ENCODE data around the gene EFNA2.
"Not testable (repeated sequence)": the region's sequence is repeated elsewhere in the genome, so short reads cannot be mapped to it uniquely, and the experiment has no call there.

The EFNA2 gene

DNA sequence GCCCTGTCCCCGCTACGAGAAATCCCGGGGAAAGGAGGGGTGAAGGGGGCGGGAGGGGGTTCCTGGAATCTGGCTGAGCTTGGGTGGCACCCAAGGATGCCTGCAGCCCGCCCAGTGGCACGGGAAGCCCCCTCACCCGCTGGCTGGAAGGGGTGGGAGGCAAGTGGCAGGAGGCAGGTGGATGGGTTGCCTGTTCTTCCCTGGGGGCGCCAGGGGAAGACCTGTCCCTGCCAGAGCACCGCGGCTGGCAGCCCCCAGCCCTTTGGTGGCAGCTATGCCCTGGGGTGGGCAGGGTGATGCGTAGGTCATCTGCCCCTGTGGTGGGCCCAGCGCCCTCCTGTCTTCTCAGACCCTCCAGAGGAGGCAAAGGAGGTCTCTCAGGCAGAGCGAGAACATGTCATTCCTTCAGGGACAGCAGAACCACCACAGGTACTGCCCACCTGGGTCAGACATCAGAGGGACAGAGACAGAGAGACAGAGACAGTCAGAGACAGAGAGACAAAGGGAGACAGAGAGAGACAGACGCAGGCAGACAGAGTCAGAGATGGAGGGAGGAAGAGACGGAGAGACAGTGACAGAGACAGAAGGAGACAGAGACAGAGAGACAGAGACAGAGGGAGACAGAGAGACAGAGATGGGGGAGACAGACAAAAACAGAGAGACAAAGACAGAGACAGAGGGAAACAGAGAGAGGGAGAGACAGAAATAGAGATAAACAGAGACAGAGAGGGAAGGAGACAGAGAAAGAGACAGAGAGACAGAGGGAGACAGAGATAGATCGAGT is 36.7 kb downstream of the EFNA2 start:
- no peak for DNase-seq

- DNase-seq: no peak
Observed at GRCh38 chr19:1324249-1324805, 38.7 kb downstream of the EFNA2 start.

DNA sequence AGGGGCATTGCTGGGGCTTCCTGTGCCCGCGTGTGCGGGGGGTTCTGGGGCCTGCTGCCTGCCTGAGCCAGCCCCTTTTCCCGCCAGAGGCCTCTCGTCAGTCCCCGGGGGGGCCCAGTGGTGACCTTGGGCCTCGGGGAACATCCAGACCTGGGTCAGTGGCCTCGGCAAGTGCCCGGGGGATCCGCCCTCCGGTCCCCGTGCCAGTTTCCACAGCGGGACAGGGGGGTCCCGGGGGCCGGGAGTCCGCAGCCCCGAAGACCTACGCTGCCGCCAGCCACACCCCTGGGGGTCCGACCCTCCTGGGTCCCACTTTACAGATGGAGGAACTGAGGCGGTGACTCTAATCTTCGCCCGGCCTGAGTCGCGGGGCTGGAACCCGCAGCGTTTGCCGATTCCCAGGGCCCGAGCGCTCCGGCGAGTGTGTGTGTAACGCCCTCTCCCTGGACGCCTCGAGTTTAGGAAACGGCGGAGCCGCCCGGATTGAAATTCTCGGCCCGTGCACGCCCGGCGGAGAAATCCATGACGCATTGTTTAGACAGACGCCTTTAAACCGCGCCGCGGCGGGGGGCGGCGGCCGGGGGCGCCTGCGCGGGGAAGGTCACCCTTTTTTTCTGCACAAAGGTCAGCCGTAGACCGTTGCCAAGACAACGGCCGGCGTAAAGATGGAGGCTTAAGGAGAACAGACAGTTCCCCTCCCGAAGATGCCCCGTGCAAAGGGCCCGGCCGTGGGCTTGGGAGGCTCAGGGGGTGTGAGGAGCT is 39.3 kb downstream of the EFNA2 start:
- DNase-seq: no peak

DNA sequence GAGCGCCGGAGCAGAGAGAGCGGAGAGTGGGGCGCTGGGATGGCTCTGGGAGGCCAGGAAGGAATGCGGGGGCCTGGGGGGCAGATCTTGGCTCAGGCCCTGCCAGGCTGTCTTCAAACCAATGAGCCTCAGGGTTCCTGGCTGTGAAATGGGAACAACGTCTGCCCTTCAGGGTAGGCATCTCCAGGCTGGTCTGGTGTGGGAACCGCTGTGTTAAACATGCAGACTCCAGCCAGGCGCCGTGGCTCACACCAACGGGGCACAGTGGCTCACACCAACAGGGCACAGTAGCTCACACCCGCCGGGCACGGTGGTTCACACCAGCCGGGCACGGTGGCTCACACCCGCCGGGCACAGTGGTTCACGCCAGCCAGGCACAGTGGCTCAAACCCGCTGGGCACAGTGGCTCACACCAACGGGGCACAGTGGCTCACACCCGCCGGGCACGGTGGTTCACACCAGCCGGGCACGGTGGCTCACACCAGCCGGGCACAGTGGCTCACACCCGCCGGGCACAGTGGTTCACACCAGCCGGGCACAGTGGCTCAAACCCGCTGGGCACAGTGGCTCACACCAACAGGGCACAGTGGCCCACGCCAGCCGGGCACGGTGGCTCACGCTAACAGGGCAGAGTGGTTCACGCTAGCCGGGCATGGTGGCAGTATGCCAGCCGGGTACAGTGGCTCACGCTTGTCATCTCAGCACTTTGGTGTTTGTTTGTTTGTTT is 40.1 kb downstream of the EFNA2 start:
- DNase-seq: no peak

- no peak for DNase-seq
Observed at GRCh38 chr19:1327125-1327524, 41.5 kb downstream of the EFNA2 start.

DNA sequence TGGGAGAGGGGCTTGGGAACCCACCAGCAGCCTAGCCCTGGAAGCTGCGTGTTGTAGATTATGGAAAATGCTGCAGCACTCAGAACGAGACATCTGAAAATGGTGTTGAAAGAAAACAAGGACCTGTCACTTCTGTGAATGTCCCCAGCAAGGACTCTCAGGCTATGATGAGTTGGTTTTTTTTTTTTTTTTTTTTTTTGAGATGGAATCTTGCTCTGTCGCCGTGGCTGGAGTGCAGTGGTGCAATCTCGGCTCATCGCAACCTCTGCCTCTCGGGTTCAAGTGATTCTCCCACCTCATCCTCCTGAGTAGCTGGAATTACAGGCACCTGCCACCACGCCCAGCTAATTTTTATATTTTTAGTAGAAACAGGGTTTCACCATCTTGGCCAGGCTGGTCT is 46.5 kb downstream of the EFNA2 start:
- not testable (repeated sequence) for DNase-seq

- no peak for DNase-seq
Observed at GRCh38 chr19:1336079-1336684, 50.5 kb downstream of the EFNA2 start.

DNA sequence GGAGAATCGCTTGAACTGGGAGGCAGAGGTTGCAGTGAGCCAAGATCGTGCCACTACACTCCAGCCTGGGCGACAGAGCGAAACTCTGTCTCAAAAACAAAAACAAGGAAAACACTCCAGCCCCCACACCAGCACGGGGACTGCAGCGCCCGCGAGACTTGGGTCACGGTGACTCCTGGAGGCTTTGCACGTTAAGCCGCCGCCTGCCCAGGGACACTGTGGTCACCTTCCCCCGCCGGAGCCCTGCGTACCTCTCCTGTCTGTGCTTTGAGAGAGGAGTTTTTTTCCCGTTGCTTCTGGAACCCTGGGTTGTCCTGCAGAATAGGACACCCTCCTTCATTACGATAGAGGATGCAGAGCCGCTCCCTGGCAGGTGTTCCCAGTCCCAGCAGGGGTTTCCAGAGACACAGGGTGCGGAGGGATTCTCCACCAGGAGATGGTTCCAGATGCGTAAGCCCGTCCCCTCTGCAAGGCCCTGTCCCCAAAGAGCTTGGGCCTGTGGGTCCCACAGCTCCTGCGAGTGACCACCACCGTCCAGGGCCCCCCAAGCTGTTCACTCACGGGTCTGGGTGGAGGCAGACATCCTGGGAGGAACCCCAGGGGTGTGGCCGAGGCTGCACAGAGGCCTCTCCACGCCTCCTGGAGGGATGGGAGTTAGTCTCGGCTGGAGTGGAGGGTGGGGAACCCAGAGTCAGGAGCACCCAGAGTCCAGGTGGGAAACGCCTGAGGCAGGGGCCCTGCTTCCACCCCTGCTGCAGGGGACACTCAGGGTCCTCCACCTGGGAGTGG is 55.2 kb downstream of the EFNA2 start:
- DNase-seq: no peak

- DNase-seq: no peak
Observed at GRCh38 chr19:1343041-1343440, 57.4 kb downstream of the EFNA2 start.

DNA sequence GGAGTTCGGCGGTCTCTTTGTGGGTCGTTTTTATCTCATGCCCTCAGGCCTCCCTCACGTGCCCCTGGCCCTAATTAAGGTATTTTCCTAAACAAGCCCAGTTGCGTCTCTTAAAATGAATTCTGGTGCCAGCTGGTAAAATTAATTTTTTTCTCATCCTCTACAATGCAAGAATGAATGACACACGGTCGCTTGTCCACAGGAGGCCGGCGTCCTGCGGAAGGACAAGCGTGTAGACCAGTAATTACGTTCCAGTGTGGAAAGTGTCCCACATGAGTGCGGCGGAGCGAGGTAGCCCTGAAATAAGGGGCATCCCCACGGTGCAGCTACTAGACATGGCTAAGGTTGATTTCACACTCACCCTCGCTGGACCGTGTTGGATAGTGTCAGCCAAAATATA is 63.5 kb downstream of the EFNA2 start:
- no peak for DNase-seq

GRCh38 chr19:1350867-1351266 is 65.2 kb downstream of the EFNA2 start:
- DNase-seq: no peak
